Keratinocyte (primary cell): ENCODE measurements around the gene SZRD1. TPM values are rescaled to one million over a fixed set of nuclear protein-coding genes. Genes with fewer than 3 reads are reported as not detected.

Experiments
- DNase-seq: peaks from one replicate; pipeline ENCODE4 v3.0.0-alpha.2; 2011; ENCODE audit warnings: low read depth, missing footprints, low spot score
- FAIRE-seq: peaks from 2 replicates; lab custom pipeline; 2011; peaks lifted over from hg19 to GRCh38; lab: Jason Lieb, UNC
- H2AFZ ChIP-seq: 2 replicates; pipeline ENCODE4 v1.6.0; 2012; ENCODE audit warnings: low read length, control low read depth, inconsistent platforms; ENCODE audit not compliant: control insufficient read depth
- H3K27ac ChIP-seq: 2 replicates; pipeline ENCODE4 v1.5.1; 2011; ENCODE audit warnings: low read length; ENCODE audit not compliant: control insufficient read depth, insufficient read depth
- H3K27me3 ChIP-seq: 3 replicates; pipeline ENCODE4 v1.6.0; 2011; ENCODE audit warnings: low read length; ENCODE audit not compliant: control insufficient read depth, insufficient read depth; ENCODE audit errors: extremely low read depth
- H3K36me3 ChIP-seq, 2 experiments: 2 replicates in 1 of 2; 3 replicates in 1 of 2; pipeline ENCODE4 v1.5.1; 2011; ENCODE audit warnings: low read length in 2 of 2, mild to moderate bottlenecking in 1 of 2; ENCODE audit not compliant: control insufficient read depth in 2 of 2, insufficient read depth in 2 of 2; ENCODE audit errors: extremely low read depth in 1 of 2
- H3K4me1 ChIP-seq: 3 replicates; pipeline ENCODE4 v1.5.1; 2011; ENCODE audit warnings: low read length; ENCODE audit not compliant: control insufficient read depth, insufficient read depth; ENCODE audit errors: extremely low read depth
- H3K4me2 ChIP-seq: 3 replicates; pipeline ENCODE4 v1.6.0; 2011; ENCODE audit warnings: low read depth, low read length; ENCODE audit not compliant: control insufficient read depth, insufficient read depth; ENCODE audit errors: extremely low read depth
- H3K4me3 ChIP-seq, 3 experiments: fragments of 200-600 bp in 1 of 3; sonication (generic) in 1 of 3; 2 replicates in 2 of 3; 3 replicates in 1 of 3; pipeline ENCODE4 v1.5.1; 2011 to 2016; ENCODE audit warnings: low read length in 3 of 3, mild to moderate bottlenecking in 3 of 3, control low read depth in 2 of 3, inconsistent platforms in 1 of 3, low read depth in 1 of 3, mixed read lengths in 1 of 3, mixed run types in 1 of 3, moderate library complexity in 1 of 3; ENCODE audit not compliant: control insufficient read depth in 2 of 3, insufficient read depth in 2 of 3; ENCODE audit errors: extremely low read depth in 1 of 3
- H3K79me2 ChIP-seq: 2 replicates; pipeline ENCODE4 v1.6.0; 2012; ENCODE audit warnings: low read length; ENCODE audit not compliant: control insufficient read depth, insufficient read depth
- H3K9ac ChIP-seq: 3 replicates; pipeline ENCODE4 v1.6.0; 2011; ENCODE audit warnings: low read length; ENCODE audit not compliant: control insufficient read depth, insufficient read depth; ENCODE audit errors: extremely low read depth
- H3K9me1 ChIP-seq: 3 replicates; pipeline ENCODE4 v1.6.0; 2011; ENCODE audit warnings: low read length; ENCODE audit not compliant: control insufficient read depth, insufficient read depth; ENCODE audit errors: extremely low read depth
- H3K9me3 ChIP-seq: 2 replicates; pipeline ENCODE4 v1.5.1; 2012; ENCODE audit warnings: low read depth, low read length; ENCODE audit not compliant: control insufficient read depth
- H4K20me1 ChIP-seq: 3 replicates; pipeline ENCODE4 v1.6.0; 2011; ENCODE audit warnings: low read length; ENCODE audit not compliant: control insufficient read depth, insufficient read depth; ENCODE audit errors: extremely low read depth
- CTCF ChIP-seq, 3 experiments: IDR thresholded peaks in 1 of 3; conservative IDR thresholded peaks in 1 of 3; optimal IDR thresholded peaks in 1 of 3; 2 replicates in 2 of 3; 3 replicates in 1 of 3; pipeline versions ENCODE3 to v1.5.1; 2011; ENCODE audit warnings: low read length in 3 of 3, mild to moderate bottlenecking in 3 of 3, moderate library complexity in 2 of 3, control low read depth in 1 of 3, inconsistent platforms in 1 of 3; ENCODE audit not compliant: insufficient read depth in 2 of 3; ENCODE audit errors: extremely low read depth in 1 of 3
- EZH2 ChIP-seq: IDR thresholded peaks from one replicate; pipeline ENCODE4 v1.6.1; 2012; ENCODE audit warnings: inconsistent platforms, mild to moderate bottlenecking, low read length, moderate library complexity
- dilution Hi-C: fragments of 300-500 bp; cut with MboI; formaldehyde crosslinking; loops from one replicate; pipeline ENCODE4 v1.7.0; 2020; ENCODE audit warnings: low sequenced_read_pairs; ENCODE audit not compliant: extremely low pct_ligation_motif_present
- polyA plus RNA-seq, 5 experiments: library from polyadenylated mRNA; depleted of rRNA in 3 of 5; stranded (reverse) in 3 of 5; stranded (forward) in 1 of 5; unstranded in 1 of 5; fragments of >200 nt; gene quantifications; 1 replicate in 1 of 5; 2 replicates in 3 of 5; 3 replicates in 1 of 5; pipeline versions ENCODE4 v1.2.1 to v1.2.3, GENCODE V29; 2011 to 2012; ENCODE audit warnings: missing spikeins in 2 of 5, low read depth in 1 of 5, low replicate concordance in 1 of 5

The SZRD1 gene
- polyA plus RNA-seq, 1 donor (not counting 4 experiments of a cell fraction or from before 2014, with no cell fraction given): 68.7 TPM

GRCh38 chr1:16445052-16445451 is 78.0 kb downstream of the SZRD1 start:
- dilution Hi-C loops: no loop called here

GRCh38 chr1:16446116-16446515 is 79.1 kb downstream of the SZRD1 start:
- H3K27me3 ChIP-seq: no peaks in the 10 kb centered on the region
- H3K4me1 ChIP-seq: peaks cover 3% of the 10 kb centered on the region
- no peaks in the 10 kb centered on the region for H4K20me1 ChIP-seq
- H3K79me2 ChIP-seq: peaks cover 66% of the 10 kb centered on the region
- DNase-seq (no peak), FAIRE-seq (no peak)
- no peak overlapping the region for H2AFZ ChIP-seq
- no peaks in the 10 kb centered on the region for H3K9me3 ChIP-seq
- no peaks in the 10 kb centered on the region for H3K9me1 ChIP-seq
- no peak for TF ChIP-seq EZH2
- TF ChIP-seq CTCF (optimal IDR thresholded peaks at IDR 0.05 in 1 of 3, IDR thresholded peaks at IDR 0.05 in 1 of 3, conservative IDR thresholded peaks at IDR 0.05 in 1 of 3; ENCODE audit: extremely low read depth in 1 of 3, insufficient read depth in 2 of 3, low read length in 3 of 3): no peak
- H3K36me3 ChIP-seq: peaks cover 35 to 54% of the 10 kb centered on the region in 2 experiments
- dilution Hi-C loops: no loop called here
- H3K4me2 ChIP-seq: no peak overlapping the region
- H3K4me3 ChIP-seq: no peak overlapping the region
- no peak overlapping the region for H3K27ac ChIP-seq
- H3K9ac ChIP-seq: no peak overlapping the region

More at GRCh38 chr1:16445052-16445451, 78.0 kb downstream of the SZRD1 start:
- Histone ChIP-seq H4K20me1 (no peaks in the 10 kb centered on the region), H3K9me1 (no peaks in the 10 kb centered on the region), H3K79me2 (peaks cover 67% of the 10 kb centered on the region), H3K4me3 (no peak overlapping the region), H3K4me1 (peaks cover 3% of the 10 kb centered on the region), H3K9me3 (no peaks in the 10 kb centered on the region), H3K27me3 (no peaks in the 10 kb centered on the region), H3K27ac (no peak overlapping the region), H2AFZ (no peak overlapping the region), H3K4me2 (no peak overlapping the region), H3K36me3 (peaks cover 32 to 47% of the 10 kb centered on the region in 2 experiments), H3K9ac (no peak overlapping the region)
- TF ChIP-seq EZH2 (no peak), CTCF (optimal IDR thresholded peaks at IDR 0.05 in 1 of 3, IDR thresholded peaks at IDR 0.05 in 1 of 3, conservative IDR thresholded peaks at IDR 0.05 in 1 of 3; ENCODE audit: extremely low read depth in 1 of 3, insufficient read depth in 2 of 3, low read length in 3 of 3) (no peak)
- DNase-seq (no peak), FAIRE-seq (no peak)
